GM12864 (cell line): ENCODE results near the gene MRPL2.

Experiments
- DNase-seq: peaks from one replicate; pipeline ENCODE4 v3.0.0-alpha.2; 2011; ENCODE audit warnings: low read depth
- H3K4me3 ChIP-seq: 2 replicates; pipeline ENCODE4 v1.5.1; 2011; ENCODE audit warnings: mild to moderate bottlenecking, low read depth, low read length, control low read depth
- TF ChIP-seq, protein P1 (sequence below): IDR thresholded peaks from 2 replicates; pipeline ENCODE4 v1.5.1; 2011; ENCODE audit warnings: low read depth, mild to moderate bottlenecking, moderate library complexity, low read length, control low read depth, inconsistent platforms; ENCODE audit errors: missing control alignments

The MRPL2 gene

DNA sequence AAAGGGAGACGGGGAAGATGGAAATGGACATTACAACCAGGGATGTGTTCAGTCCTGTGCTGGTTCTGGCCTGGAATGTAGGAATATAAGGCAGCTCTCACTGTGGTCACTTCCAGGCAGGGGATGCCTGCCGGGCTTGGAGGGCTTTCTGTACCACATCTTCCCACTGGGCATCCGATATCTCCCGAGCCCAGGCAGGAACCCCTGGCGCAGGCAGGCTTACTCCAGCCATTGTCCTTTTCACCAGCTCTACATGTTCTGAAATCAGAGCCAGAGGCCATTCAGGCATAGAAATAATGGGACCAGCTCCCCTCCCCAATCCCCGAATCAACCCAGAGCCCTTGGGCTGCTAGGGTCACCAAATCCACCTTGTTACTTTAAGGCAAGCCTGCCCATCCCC lies 46.9 kb downstream of the MRPL2 start:
- H3K4me3 ChIP-seq, result peak overlapping the region; percentile 77; the same call in 1 of the 2 replicates
- TF ChIP-seq, protein P1, sequence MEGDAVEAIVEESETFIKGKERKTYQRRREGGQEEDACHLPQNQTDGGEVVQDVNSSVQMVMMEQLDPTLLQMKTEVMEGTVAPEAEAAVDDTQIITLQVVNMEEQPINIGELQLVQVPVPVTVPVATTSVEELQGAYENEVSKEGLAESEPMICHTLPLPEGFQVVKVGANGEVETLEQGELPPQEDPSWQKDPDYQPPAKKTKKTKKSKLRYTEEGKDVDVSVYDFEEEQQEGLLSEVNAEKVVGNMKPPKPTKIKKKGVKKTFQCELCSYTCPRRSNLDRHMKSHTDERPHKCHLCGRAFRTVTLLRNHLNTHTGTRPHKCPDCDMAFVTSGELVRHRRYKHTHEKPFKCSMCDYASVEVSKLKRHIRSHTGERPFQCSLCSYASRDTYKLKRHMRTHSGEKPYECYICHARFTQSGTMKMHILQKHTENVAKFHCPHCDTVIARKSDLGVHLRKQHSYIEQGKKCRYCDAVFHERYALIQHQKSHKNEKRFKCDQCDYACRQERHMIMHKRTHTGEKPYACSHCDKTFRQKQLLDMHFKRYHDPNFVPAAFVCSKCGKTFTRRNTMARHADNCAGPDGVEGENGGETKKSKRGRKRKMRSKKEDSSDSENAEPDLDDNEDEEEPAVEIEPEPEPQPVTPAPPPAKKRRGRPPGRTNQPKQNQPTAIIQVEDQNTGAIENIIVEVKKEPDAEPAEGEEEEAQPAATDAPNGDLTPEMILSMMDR, result no peak
- no peak for DNase-seq

DNA sequence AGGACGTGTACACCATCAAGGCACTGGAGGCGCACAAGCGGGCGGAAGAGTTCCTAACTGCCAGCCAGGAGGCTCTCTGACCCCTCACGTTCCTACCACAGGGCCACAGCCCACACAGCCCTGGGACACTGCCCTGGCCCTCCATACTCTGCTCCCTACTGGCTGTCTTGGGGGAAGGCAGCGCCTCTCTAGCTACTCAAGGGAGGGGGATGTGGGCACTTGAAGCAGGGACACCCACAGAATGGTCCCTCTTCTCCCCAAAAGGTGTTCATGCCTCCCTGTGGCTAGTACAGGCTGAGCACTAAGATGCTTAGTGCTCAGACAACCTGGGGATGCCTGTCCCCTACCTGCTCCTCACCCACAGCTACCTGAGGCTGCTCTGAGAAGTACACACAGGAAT lies 48.0 kb downstream of the MRPL2 start:
- H3K4me3 ChIP-seq, result no peak overlapping the region
- TF ChIP-seq, protein P1, result no peak
- no peak for DNase-seq

DNA sequence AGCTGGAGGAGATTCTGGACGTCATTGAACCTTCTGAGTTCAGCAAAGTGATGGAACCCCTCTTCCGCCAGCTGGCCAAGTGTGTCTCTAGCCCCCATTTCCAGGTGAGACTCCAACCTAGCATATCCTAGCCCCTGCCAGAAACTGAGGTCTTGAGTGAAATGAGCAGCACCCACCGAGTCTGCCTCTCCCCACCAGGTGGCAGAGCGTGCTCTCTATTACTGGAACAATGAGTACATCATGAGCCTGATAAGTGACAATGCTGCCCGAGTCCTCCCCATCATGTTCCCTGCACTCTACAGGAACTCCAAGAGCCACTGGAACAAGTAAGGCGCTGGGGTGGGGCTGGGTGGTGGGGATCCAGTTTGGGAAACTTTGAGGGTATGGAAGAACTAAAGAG lies 50.1 kb downstream of the MRPL2 start:
- TF ChIP-seq, protein P1, result peak; percentile 72
- no peak overlapping the region for H3K4me3 ChIP-seq
- no peak for DNase-seq

DNA sequence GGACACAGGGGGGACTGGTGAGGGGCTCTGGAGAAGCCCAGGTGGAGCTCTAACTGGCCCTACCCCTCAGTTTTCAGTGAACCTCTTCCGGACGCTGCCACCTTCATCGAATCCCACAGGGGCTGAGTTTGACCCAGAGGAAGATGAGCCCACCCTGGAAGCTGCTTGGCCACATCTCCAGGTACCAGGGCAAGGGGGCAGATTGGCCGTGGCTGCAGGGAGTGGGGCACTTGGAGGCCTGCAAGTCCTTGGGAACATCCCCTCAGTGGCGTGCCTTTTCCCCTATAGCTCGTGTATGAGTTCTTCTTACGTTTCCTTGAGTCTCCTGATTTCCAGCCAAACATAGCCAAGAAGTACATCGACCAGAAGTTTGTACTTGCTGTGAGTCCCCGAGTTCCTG lies 52.1 kb downstream of the MRPL2 start:
- H3K4me3 ChIP-seq, result no peak overlapping the region
- no peak for DNase-seq
- TF ChIP-seq, protein P1, result no peak

DNA sequence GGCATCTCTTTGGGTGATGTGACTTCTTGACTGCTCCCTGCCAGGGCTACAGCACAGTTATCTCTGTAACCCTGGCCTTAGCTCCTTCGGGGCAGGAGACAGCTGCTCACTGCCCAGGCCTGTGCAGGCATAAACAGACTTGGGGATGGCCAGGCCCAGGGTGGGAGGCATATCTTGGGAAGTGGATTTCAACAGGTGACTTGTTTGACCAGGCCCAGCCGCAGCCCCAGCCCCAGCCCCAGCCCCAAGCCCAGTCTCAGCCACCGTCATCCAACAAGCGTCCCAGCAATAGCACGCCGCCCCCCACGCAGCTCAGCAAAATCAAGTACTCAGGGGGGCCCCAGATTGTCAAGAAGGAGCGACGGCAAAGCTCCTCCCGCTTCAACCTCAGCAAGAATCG lies 53.0 kb downstream of the MRPL2 start:
- TF ChIP-seq, protein P1, result no peak
- no peak for DNase-seq
- no peak overlapping the region for H3K4me3 ChIP-seq

DNA sequence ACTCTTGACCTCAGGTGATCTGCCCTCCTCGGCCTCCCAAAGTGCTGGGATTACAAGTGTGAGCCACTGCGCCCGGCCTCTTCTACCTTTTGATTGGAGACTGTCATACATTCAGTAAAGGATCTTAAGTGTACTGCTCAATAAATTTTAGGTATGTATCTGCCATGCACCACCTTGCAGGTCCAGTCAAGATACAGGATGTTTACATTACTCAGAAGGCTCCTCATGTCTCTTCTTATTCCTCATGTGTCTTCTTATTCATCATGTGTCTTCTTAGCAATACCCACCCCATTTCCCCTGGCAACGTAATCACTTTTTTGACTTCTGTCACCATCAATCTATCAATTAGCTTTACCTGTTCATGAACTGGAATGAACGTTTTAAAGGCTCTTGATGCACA lies 53.4 kb downstream of the MRPL2 start:
- TF ChIP-seq, protein P1, result no peak
- H3K4me3 ChIP-seq, result no peak overlapping the region
- DNase-seq, result no peak
